ENCODE data around the gene MYO15B. TPM values are rescaled to one million over a fixed set of nuclear protein-coding genes. Genes with fewer than 3 reads are reported as not detected.

MYO15B gene
- total and polyA plus RNA-seq, 2 of the 13 experiments (the other 11 are each of a cell fraction or from before 2014, with no cell fraction given): 2.8 to 8.1 TPM

DNA sequence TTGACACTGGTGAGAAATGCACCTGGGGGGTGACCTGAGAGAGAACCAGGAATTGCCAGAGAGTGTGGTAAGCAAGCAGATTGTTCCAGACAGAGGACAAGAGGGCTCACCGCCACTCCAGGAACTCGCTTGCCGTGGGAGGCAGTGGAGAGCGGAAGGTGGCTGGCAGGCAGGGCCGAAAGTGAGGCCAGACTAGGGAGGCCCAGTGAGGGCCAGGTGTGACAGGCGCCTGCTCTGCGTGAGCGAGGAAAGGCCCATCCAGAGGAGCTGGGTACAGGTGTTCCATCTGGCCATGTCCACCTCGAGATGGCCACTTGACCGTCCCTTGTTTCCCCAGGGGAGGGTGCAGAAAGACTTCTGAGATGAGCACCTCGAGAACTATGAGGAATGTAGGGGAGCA is 11.9 kb upstream of the MYO15B start (continued):
- 0 out of 2 replicates have a peak, but pooled peaks have one; percentile 34 for TF ChIP-seq NFKB2 (CRISPR knock-in tag; IDR thresholded peaks at IDR 0.05; ENCODE audit: borderline replicate concordance)
- TF ChIP-seq FOXP4 (CRISPR knock-in tag; IDR thresholded peaks at IDR 0.05): no peak
- TF ChIP-seq ZNF724P (CRISPR knock-in tag; IDR thresholded peaks at IDR 0.05; ENCODE audit: borderline replicate concordance): no peak
- TF ChIP-seq ZNF891 (CRISPR knock-in tag; IDR thresholded peaks at IDR 0.05): no peak
- no peak for TF ChIP-seq TARDBP (CRISPR knock-in tag; IDR thresholded peaks at IDR 0.05)
- TF ChIP-seq PHF5A (CRISPR knock-in tag; IDR thresholded peaks at IDR 0.05; ENCODE audit: low read depth, unreplicated experiment): no peak
- no peak for TF ChIP-seq FOXC1 (CRISPR knock-in tag; IDR thresholded peaks at IDR 0.05; ENCODE audit: borderline replicate concordance)
- TF ChIP-seq MTA3 (CRISPR knock-in tag; IDR thresholded peaks at IDR 0.05): no peak
- no peak for TF ChIP-seq SIX1 (CRISPR knock-in tag; IDR thresholded peaks at IDR 0.05; ENCODE audit: borderline replicate concordance)
- no peak for TF ChIP-seq ZNF597 (CRISPR knock-in tag; IDR thresholded peaks at IDR 0.05)
- TF ChIP-seq ZNF510 (CRISPR knock-in tag; IDR thresholded peaks at IDR 0.05; ENCODE audit: low read depth): no peak
- TF ChIP-seq HNRNPLL (IDR thresholded peaks at IDR 0.05; ENCODE audit: low read depth, low read length, poor library complexity, severe bottlenecking): no peak
- 0 out of 2 replicates have a peak, but pooled peaks have one; percentile 30 for TF ChIP-seq TOPORS (CRISPR knock-in tag; IDR thresholded peaks at IDR 0.05)
- no peak for TF ChIP-seq NCOR1 (IDR thresholded peaks at IDR 0.05; ENCODE audit: borderline replicate concordance, low read length)
- no peak for TF ChIP-seq MEIS1 (CRISPR knock-in tag; IDR thresholded peaks at IDR 0.05; ENCODE audit: borderline replicate concordance)
- no peak for TF ChIP-seq HDAC2 (CRISPR knock-in tag; IDR thresholded peaks at IDR 0.05)
- TF ChIP-seq, protein P1, sequence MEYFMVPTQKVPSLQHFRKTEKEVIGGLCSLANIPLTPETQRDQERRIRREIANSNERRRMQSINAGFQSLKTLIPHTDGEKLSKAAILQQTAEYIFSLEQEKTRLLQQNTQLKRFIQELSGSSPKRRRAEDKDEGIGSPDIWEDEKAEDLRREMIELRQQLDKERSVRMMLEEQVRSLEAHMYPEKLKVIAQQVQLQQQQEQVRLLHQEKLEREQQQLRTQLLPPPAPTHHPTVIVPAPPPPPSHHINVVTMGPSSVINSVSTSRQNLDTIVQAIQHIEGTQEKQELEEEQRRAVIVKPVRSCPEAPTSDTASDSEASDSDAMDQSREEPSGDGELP (IDR thresholded peaks at IDR 0.05; ENCODE audit: borderline replicate concordance, low read depth): no peak
- 0 out of 2 replicates have a peak, but pooled peaks have one; percentile 34 for TF ChIP-seq DR1 (CRISPR knock-in tag; IDR thresholded peaks at IDR 0.05)
- no peak for TF ChIP-seq ZNF354B (CRISPR knock-in tag; IDR thresholded peaks at IDR 0.05)
- TF ChIP-seq NFKBIZ (CRISPR knock-in tag; IDR thresholded peaks at IDR 0.05): no peak
- no peak; the same call in 1 of the 2 replicates for TF ChIP-seq SMYD3 (CRISPR knock-in tag; IDR thresholded peaks at IDR 0.05)
- no peak for TF ChIP-seq ZNF549 (CRISPR knock-in tag; IDR thresholded peaks at IDR 0.05)
- TF ChIP-seq ZNF749 (CRISPR knock-in tag; IDR thresholded peaks at IDR 0.05; ENCODE audit: borderline replicate concordance): no peak

Measured in HepG2 (cell line).